SK-N-SH (cell line): ENCODE data around the gene SOWAHA. TPM values are rescaled to one million over a fixed set of nuclear protein-coding genes. Genes with fewer than 3 reads are reported as not detected.

Source experiments
- CTCF ChIA-PET: fragments of 300-600, 350-600 bp; formaldehyde crosslinking; extraction: SDS; loops from one replicate; lab custom pipeline; 2021; lab: Yijun Ruan, JAX
- POLR2A ChIA-PET: fragments of 350-600 bp; sonication (Branson Sonifier 250); formaldehyde crosslinking; extraction: SDS; loops from one replicate; lab custom pipeline; 2020; ENCODE audit warnings: antibody characterized with exemption, inconsistent platforms; lab: Yijun Ruan, JAX
- DNase-seq: peaks from one replicate; pipeline ENCODE4 v3.0.0; 2012
- H2AFZ ChIP-seq: fragments of 200-600 bp; sonication (generic); 2 replicates; pipeline ENCODE4 v1.8.1; 2016; ENCODE audit warnings: antibody characterized with exemption, mild to moderate bottlenecking, low read depth
- H3F3A ChIP-seq: fragments of 200-600 bp; sonication (generic); replicated peaks from 2 replicates; pipeline ENCODE3; 2016; ENCODE audit warnings: antibody characterized with exemption, mild to moderate bottlenecking; ENCODE audit not compliant: insufficient read depth
- H3K27ac ChIP-seq, 2 experiments: fragments of 200-500 bp in 1 of 2; fragments of 200-600 bp in 1 of 2; sonication (Bioruptor generic) in 1 of 2; sonication (generic), shearing (Covaris generic) in 1 of 2; 2 replicates each; pipeline versions ENCODE4 v1.5.1 to v1.6.1; 2014 to 2016; ENCODE audit warnings: low read depth in 2 of 2, inconsistent platforms in 1 of 2, low read length in 1 of 2, mild to moderate bottlenecking in 1 of 2, mixed read lengths in 1 of 2
- H3K27me3 ChIP-seq: fragments of 200-600 bp; sonication (generic), shearing (Covaris generic); 2 replicates; pipeline ENCODE4 v1.6.1; 2016; ENCODE audit warnings: mixed run types; ENCODE audit not compliant: insufficient read depth
- H3K36me3 ChIP-seq, 2 experiments: fragments of 200-500 bp in 1 of 2; fragments of 200-600 bp in 1 of 2; sonication (Bioruptor generic) in 1 of 2; sonication (generic) in 1 of 2; replicated peaks in 1 of 2; 2 replicates each; pipeline versions ENCODE3 to v1.5.1; 2014 to 2016; ENCODE audit warnings: low read length in 1 of 2, mild to moderate bottlenecking in 1 of 2; ENCODE audit not compliant: insufficient read depth in 2 of 2, control insufficient read depth in 1 of 2
- H3K4me1 ChIP-seq, 2 experiments: fragments of 200-500 bp in 1 of 2; fragments of 200-600 bp in 1 of 2; sonication (Bioruptor generic) in 1 of 2; sonication (generic), shearing (Covaris generic) in 1 of 2; 2 replicates each; pipeline versions ENCODE4 v1.5.1 to v1.6.1; 2014 to 2016; ENCODE audit warnings: low read depth in 1 of 2, low read length in 1 of 2, mixed run types in 1 of 2; ENCODE audit not compliant: insufficient read depth in 2 of 2, control insufficient read depth in 1 of 2
- H3K4me2 ChIP-seq: fragments of 200-600 bp; sonication (generic), shearing (Covaris generic); 2 replicates; pipeline ENCODE4 v1.6.1; 2017; ENCODE audit warnings: mixed run types
- H3K4me3 ChIP-seq, 2 experiments: fragments of 200-500 bp in 1 of 2; fragments of 200-600 bp in 1 of 2; sonication (Bioruptor generic) in 1 of 2; sonication (generic), shearing (Covaris generic) in 1 of 2; 2 replicates each; pipeline versions ENCODE4 v1.5.1 to v1.8.1; 2014 to 2016; ENCODE audit warnings: low read depth in 2 of 2, inconsistent platforms in 1 of 2, low read length in 1 of 2, mild to moderate bottlenecking in 1 of 2, mixed read lengths in 1 of 2, moderate library complexity in 1 of 2
- H3K79me2 ChIP-seq: fragments of 200-600 bp; sonication (generic); 2 replicates; pipeline ENCODE4 v1.8.1; 2017; ENCODE audit warnings: mild to moderate bottlenecking; ENCODE audit not compliant: insufficient read depth
- H3K9ac ChIP-seq: fragments of 200-600 bp; sonication (generic); 2 replicates; pipeline ENCODE4 v1.6.1; 2017; ENCODE audit warnings: mixed run types
- H3K9me2 ChIP-seq: fragments of 200-600 bp; sonication (generic); 2 replicates; pipeline ENCODE4 v1.6.1; 2017; ENCODE audit warnings: mixed run types
- H3K9me3 ChIP-seq: fragments of 200-600 bp; sonication (generic); 2 replicates; pipeline ENCODE4 v1.6.1; 2017; ENCODE audit warnings: mixed run types, mild to moderate bottlenecking, moderate library complexity
- H4K20me1 ChIP-seq: fragments of 200-600 bp; sonication (generic); 2 replicates; pipeline ENCODE4 v1.6.1; 2017; ENCODE audit warnings: mild to moderate bottlenecking, mixed run types; ENCODE audit not compliant: insufficient read depth
- CTCF ChIP-seq: fragments of 200-600 bp; sonication (generic); IDR thresholded peaks from 2 replicates; pipeline ENCODE4 v1.6.1; 2017; ENCODE audit warnings: antibody characterized with exemption, mild to moderate bottlenecking, moderate library complexity
- ELF1 ChIP-seq: IDR thresholded peaks from 2 replicates; pipeline ENCODE4 v1.4.0; 2012
- EP300 ChIP-seq, 2 experiments: IDR thresholded peaks; 2 replicates each; pipeline versions ENCODE4 v1.4.0 to v1.6.1; 2012; ENCODE audit warnings: borderline replicate concordance in 1 of 2, low read depth in 1 of 2, low read length in 1 of 2
- FOSL2 ChIP-seq: IDR thresholded peaks from 2 replicates; pipeline ENCODE4 v1.4.0; 2012; ENCODE audit warnings: low read depth, mild to moderate bottlenecking, moderate library complexity, borderline replicate concordance
- GATA2 ChIP-seq: sonication (generic); formaldehyde crosslinking; IDR thresholded peaks from 2 replicates; pipeline ENCODE4 v1.5.0; 2020; ENCODE audit warnings: mild to moderate bottlenecking, missing genetic modification reagents
- PBX3 ChIP-seq: IDR thresholded peaks from 2 replicates; pipeline ENCODE4; 2012
- POLR2AphosphoS5 ChIP-seq: IDR thresholded peaks from 2 replicates; pipeline ENCODE4 v1.6.1; 2012; ENCODE audit warnings: low read depth, low read length
- RCOR1 ChIP-seq: fragments of 150-350 bp; IDR thresholded peaks from 2 replicates; pipeline ENCODE4 v1.6.1; 2017; ENCODE audit warnings: antibody characterized with exemption, low read length
- REST ChIP-seq: IDR thresholded peaks from 2 replicates; pipeline ENCODE4 v1.6.1; 2012; ENCODE audit warnings: mild to moderate bottlenecking, low read depth, low read length, moderate library complexity
- RXRA ChIP-seq: IDR thresholded peaks from 2 replicates; pipeline ENCODE4 v1.4.0; 2012; ENCODE audit warnings: low read depth, mild to moderate bottlenecking, borderline replicate concordance
- SIN3A ChIP-seq: IDR thresholded peaks from 2 replicates; pipeline ENCODE4 v1.6.1; 2012; ENCODE audit warnings: low read depth, mild to moderate bottlenecking, low read length, moderate library complexity, borderline replicate concordance
- SMC3 ChIP-seq: IDR thresholded peaks from 2 replicates; pipeline ENCODE4 v1.6.1; 2012; ENCODE audit warnings: low read depth, low read length, improper control_type of control experiment
- TAF1 ChIP-seq: IDR thresholded peaks from 2 replicates; pipeline ENCODE4 v1.6.1; 2012; ENCODE audit warnings: low read depth, mild to moderate bottlenecking, low read length, moderate library complexity, borderline replicate concordance
- TCF12 ChIP-seq: IDR thresholded peaks from 2 replicates; pipeline ENCODE4 v1.4.0; 2012
- ZBTB33 ChIP-seq: IDR thresholded peaks from 2 replicates; pipeline ENCODE4 v1.4.0; 2012; ENCODE audit warnings: low read depth, borderline replicate concordance
- WGBS: methylation state at CpG from one replicate; pipeline ENCODE4 v1.1.6; 2017; ENCODE audit warnings: low lambda C conversion rate; 5-methylcytosine and 5-hydroxymethylcytosine counted together
- polyA plus RNA-seq, 3 experiments: library from polyadenylated mRNA; depleted of rRNA; stranded (reverse); fragments of >200 nt; gene quantifications; 2 replicates each; pipeline ENCODE4 v1.2.3, GENCODE V29; 2012

The SOWAHA gene
- polyA plus RNA-seq, 1 of the 3 experiments (the other 2 are of a cell fraction): 0.30 TPM

- Histone ChIP-seq H3K27me3 (no peaks in the 10 kb centered on the region), H3K9me3 (no peaks in the 10 kb centered on the region), H3K9me2 (no peaks in the 10 kb centered on the region), H3K9ac (no peak overlapping the region), H3F3A (no peaks in the 10 kb centered on the region), H3K4me1 (no peaks in the 10 kb centered on the region; a peak in 2 of 4 replicates), H3K4me3 (no peak overlapping the region), H3K4me2 (no peak overlapping the region), H2AFZ (no peak overlapping the region), H3K79me2 (no peaks in the 10 kb centered on the region), H3K27ac (no peak overlapping the region), H3K36me3 (no peaks in the 10 kb centered on the region), H4K20me1 (no peaks in the 10 kb centered on the region)
- 91% methylated on average over 4 of the region's 4 CpGs for WGBS
- POLR2A ChIA-PET: no interaction called here
- TF ChIP-seq FOSL2 (no peak), TCF12 (no peak), SMC3 (no peak), ZBTB33 (no peak), PBX3 (no peak), GATA2 (CRISPR knock-in tag) (no peak), ELF1 (no peak), REST (no peak), POLR2AphosphoS5 (no peak), EP300 (IDR thresholded peaks at IDR 0.05; ENCODE audit: borderline replicate concordance in 1 of 2, low read depth in 1 of 2, low read length in 1 of 2) (no peak), RCOR1 (no peak), TAF1 (no peak), RXRA (no peak), CTCF (no peak), SIN3A (no peak)
- no peak for DNase-seq
- CTCF ChIA-PET: interaction anchor here (2.3 kb wide), 1 partner anchor 11 kb away, joined by 9 read pairs; the partner anchor contains the start of gene SHROOM1
These were observed 28.2 kb downstream of the SOWAHA start for GRCh38 chr5:132841305-132841704.
